GM19397 (cell line): ENCODE data around the gene C1QTNF12.

Source experiments
- ATAC-seq: cut with Tn5 transposase; IDR thresholded peaks from one replicate; pipeline ENCODE4 v1.9.1; 2021; ENCODE audit warnings: mild to moderate bottlenecking, moderate library complexity; ENCODE audit not compliant: unreplicated experiment

Gene C1QTNF12

GRCh38 chr1:1281533-1282321 is 35.2 kb upstream of the C1QTNF12 start:
- ATAC-seq, result no peak

DNA sequence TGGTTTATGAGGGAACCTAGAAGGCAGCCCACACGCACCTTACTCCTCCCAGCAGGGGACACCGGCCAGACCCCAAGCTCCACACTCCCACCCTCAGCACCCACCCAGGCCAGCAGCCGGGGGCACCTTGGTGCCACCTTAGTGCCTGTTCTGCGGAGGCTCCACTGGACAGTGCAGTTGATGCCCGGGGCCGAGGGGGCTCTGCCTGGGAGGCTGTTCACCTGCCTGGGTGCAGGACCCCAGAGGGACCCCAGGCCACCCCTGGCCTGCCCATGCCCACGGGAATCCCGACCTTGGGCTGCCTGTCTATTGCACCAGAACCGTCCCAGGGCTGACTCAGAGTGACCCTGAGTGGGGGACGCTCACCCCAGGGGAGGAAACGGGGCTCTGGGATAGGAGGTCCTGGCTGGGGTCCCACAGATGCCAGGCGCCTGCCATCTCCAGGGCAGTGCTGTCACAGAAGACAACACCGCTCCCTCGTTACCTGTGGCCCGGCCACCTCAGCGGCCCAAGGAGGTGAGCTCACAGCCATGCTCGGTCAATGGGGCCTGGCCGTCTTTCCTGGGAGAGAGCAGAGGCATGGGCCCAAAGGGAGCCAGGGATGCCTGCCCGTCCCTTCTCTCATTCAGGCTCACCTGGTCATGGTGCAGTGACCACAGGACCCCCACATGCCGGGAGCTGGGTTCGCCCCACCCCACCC is 34.4 kb upstream of the C1QTNF12 start:
- no peak for ATAC-seq

GRCh38 chr1:1279028-1279427 is 32.5 kb upstream of the C1QTNF12 start:
- ATAC-seq, result no peak

GRCh38 chr1:1278620-1279019 is 32.1 kb upstream of the C1QTNF12 start:
- ATAC-seq, result no peak

GRCh38 chr1:1275836-1276235 is 29.3 kb upstream of the C1QTNF12 start:
- ATAC-seq, result no peak

- ATAC-seq, result no peak
These were observed 28.5 kb upstream of the C1QTNF12 start for GRCh38 chr1:1274931-1275431.

- no peak for ATAC-seq
These were observed 27.9 kb upstream of the C1QTNF12 start for GRCh38 chr1:1274299-1274930.

DNA sequence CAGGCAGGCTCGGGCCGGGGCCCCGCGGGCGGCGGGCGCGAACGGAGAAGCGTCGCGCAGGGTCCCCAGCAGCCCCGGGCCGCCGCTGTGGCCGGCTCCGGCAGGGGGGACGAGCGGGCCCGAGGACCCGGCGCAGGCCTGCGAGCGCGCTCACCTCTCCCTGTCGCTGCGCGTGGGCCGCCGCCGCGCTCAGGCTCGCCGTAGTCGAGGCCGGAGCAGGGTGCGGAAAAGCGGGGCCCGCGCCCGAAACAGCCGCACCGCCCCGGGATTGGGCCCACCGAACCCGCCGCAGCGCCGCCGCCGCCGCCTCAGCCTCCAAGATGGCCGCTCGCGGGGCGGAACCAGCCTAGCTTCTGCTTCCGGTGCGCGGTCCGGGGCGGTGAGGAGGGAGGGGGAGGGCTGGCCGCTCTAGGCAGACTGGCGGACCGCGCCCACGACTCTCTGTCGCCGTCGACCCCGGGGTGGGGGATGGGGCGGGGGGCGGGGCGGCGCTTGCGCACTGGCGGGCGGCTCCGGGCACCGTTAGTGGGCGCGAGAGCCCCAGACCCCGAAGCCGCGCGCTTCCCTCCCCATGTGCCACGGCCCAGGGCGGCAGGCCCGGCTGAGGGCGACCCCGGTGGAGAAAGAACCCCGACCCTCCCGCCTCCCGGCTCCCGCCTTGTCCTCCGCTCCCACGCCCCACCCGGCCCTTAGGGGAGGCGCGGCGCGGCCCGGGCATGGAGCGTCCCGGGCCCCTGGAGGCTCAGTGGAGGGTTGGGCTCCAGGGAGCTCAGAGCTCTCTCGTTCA is 27.2 kb upstream of the C1QTNF12 start, which contains the start of gene UBE2J2:
Gene UBE2J2, minus strand, starts transcription at position 343 of the 787 bp plus-strand sequence. CDS start 5,862 bp downstream, outside the sequence.
- peak; percentile 84 for ATAC-seq

DNA sequence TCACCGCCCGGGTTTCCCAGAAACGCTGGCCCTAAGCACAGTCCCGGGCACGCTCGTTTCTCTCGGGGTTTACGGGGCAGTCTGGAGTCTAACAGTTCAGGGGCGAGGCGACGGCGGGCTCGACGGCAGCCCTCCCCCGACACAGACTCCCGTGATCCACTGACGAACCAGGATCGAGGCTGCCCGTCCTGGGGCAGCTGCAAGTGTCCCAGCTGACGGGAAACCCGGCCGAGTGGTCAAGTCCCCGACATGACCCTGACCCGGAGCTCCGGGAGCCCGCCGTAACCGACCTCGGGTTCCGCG is 26.6 kb upstream of the C1QTNF12 start:
- ATAC-seq, result peak; percentile 25

DNA sequence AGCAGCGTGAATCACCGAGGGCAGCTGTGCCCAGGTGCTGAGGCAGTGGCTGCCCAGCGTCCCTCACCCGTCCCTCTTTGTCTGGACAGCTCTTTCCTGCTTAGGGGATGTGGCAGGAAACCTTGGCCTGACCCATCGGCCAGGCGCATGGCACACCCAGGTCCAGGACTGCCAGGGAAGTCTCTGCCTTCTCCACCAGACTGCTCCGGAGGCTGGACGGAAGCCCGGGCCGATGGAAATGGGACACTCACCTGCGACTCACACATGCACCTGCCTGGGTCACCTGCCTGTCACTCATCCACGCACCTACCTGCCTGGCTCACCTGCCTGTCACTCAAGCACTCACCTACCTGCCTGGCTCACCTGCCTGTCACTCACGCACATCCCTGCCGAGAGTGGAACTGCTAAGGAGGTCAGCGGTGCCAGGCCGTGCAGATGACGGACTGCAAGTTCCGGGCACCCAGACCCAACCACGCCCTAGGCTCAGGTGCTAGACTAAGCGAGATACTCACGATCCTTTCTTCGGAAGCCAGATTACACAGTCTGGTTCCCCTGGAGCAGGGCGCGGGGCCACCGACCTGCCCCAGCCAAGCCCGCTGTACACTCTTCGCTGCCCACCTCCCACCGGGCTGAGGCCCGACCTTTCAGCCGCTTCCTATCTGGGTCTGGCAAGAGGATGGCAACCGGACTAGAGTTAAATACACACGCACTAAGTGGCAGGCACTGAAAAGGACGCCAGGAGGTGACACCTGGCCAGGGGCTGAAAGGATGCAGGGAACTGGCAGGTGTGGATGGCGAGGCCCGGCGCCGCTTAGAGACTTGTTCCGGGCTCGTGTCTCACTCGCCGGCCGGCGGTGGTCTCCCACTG is 26.1 kb upstream of the C1QTNF12 start:
- no peak for ATAC-seq

DNA sequence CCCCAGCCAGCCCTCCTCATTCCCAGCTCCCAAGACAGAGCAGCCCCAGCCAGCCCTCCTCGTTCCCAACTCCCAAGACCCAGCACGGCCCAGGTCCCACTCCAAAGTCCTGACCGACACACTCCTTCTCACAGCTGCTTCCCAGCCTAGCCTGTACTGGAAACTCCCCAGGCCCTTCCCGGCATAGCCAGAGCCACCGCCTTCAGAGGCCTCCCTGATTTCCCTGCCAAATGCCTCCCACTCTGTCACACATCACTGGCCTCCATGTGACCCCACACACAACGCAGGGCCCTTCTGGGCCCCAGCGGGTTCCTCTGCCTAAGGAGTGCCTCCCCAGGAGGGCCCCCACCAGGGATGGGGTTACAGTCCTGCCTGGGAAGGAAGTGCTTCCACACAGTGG is 24.3 kb upstream of the C1QTNF12 start:
- ATAC-seq, result no peak

- ATAC-seq, result no peak
These were observed 21.8 kb upstream of the C1QTNF12 start for GRCh38 chr1:1268284-1268682.

DNA sequence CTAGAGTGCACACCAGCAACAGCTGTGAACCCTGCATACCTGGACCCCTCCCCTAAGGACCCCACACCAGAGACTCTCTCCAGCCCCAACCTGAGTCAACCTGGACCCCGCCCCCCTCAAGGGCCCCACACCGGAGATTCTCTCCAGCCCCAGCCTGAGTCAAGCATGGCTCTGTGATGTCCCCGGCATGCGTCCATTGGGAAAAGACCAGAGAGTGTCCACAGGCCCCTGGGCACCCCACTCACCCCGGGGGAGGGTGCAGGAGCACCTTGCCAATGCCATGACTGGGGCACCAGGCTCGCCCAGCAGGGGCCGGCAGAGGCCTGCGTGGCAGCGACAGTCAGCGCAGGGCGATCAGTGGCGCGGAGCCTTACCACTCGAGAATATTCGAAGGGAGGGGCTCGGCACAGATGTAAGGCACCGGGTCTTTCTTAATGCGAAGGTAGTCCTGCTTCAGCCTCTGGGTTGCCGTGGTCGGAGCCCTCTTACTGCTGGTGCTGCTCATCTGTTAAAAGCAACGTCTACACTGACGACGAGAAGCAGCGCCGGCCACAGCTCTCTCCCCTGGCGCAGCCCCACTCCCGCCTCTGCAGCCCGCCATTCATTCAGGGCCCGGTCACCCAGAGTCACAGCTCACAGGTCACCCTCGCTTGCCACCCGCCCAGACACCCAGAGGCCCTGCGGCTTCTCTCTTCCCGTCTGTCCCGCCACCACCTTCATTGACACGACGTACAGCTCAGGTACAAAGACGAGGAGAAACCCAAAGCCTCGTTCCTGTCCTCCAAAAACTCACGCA is 21.2 kb upstream of the C1QTNF12 start:
- ATAC-seq, result no peak

DNA sequence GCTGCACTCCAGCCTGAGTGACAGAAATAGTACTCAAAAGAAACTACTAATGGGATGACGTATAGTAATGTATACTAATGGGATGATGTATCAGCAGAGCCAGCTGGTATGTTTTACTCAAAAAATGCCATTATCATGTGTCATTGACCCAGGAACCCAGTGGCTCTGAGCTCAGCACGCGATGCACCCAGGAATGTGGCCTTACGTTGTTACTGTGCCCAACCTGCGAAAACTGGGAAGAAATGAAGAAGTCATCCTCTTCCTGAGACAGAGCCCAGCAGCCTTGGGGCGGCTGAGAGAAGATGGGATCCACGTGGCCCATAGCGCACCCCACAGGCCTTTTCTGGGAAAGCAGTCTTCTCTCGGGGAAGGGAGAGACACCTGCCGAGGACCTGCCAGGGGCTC is 18.3 kb upstream of the C1QTNF12 start:
- no peak for ATAC-seq

DNA sequence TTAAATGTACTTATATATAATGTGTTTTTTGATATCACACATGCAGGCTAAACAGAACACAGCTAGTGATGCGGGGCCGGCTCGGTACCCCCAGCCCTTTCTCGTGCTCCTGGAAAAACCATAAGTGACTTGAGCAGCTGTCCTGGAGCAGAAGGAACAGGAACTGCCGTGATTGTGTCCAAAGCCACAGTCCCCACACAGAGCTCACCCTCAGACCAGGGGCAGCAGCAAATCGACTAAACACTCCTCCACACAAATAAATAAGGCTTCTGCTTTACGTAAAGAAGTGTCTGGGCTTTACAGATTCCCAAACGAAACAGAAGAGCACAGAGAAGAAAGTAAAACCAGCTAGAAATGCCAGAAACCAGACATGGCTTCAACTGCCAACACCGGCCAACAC is 17.5 kb upstream of the C1QTNF12 start:
- no peak for ATAC-seq

GRCh38 chr1:1262758-1263157 is 16.2 kb upstream of the C1QTNF12 start:
- ATAC-seq, result no peak

DNA sequence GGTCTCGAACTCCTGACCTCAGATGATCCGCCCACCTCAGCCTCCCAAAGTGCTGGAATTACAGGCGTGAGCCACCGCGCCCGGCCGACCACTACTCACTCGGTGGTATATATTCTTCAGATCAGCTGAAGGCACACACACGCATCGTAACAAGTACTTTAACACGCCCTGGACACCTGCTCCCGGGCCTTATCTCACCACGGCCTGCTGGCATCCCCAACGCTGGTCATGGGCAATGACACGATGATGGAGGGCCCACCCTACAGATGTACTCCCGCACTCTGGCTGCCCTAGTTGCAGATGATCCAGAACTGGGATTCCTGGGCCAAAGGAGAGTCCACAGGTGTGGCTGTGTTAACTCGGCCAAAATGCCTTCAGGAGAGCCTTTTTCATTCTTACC is 15.5 kb upstream of the C1QTNF12 start:
- no peak for ATAC-seq

DNA sequence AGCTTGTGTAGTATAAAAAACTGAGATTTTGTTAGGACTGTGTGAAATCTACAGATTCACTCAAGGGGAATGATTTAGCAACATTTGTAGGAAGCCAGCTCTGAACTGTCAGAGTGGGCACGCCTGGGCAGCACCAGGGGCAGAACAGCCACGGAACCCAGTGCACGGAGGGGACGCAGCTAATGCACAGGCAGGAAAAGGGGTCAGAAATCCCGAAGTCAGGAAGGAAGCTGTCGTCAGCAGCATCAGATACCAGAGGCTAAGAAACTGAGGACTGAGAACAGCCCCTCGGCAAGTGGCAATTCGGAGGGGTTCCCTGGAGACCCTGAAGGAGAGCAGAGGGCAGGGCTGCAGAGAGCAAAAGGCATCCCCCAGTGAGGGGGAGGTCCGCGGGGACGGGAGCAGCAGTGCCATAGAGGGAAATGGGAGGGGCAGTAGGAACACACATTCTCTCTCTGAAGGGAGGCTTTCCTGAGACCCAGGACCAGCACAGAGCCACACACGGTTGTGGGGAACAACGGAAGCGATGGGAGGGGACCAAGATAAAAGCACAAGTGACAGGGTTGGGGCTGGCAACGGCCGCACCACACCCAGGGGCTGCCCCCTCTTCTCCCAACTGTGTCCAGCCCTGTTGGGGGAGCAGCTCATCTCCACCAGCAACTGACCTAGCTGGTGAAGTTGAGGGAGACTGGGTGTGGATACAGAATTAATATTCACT is 14.5 kb upstream of the C1QTNF12 start:
- no peak for ATAC-seq
